CD4-positive, alpha-beta T cell treated with Interleukin-15 for 4 hours (primary cell): ENCODE data around the gene WT1.

ENCODE experiments used
- DNase-seq: peaks from one replicate; pipeline ENCODE4 v3.0.0-alpha.2; 2020; ENCODE audit warnings: low spot score

The WT1 gene

GRCh38 chr11:32438346-32438865, 3.1 kb upstream of the WT1 start:
- no peak for DNase-seq

- no peak for DNase-seq
Observed at GRCh38 chr11:32437495-32438345, 2.4 kb upstream of the WT1 start.

DNA sequence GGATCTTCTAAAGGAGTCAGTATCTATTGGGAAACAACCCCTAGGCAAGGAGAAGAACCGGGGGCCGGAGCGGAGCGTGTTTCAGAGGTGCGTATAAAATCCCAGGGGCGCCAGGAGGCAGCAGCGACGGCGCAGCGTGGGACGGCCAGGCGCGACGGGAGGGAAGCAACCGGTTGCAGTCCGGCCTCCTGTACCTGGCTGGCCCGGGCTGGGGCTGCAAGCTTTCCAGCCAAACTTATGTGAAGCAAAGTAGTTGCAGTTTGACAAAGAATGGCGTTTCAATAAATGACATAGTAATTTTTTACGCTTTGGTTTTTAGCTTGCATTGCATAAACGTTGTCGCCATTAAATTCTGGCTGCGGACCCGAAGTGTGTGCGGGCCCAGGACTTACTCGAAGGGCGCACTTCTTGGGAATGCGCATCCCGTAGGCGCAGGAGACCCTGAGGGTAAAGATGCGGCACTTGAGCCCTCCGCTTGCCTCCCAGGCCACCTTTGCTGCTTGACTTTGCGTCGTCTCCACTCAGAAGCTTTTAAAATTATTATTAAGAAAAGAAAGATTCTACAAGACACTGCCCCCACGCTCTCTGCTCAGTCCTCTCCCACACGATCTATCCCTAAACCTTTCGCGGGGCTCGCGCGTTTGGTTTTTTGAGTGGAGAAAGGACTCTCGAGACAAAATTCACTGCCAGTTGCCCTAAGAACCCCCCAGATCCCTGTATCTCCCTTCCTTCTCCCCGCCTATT, 1.6 kb upstream of the WT1 start:
- DNase-seq, result no peak

DNA sequence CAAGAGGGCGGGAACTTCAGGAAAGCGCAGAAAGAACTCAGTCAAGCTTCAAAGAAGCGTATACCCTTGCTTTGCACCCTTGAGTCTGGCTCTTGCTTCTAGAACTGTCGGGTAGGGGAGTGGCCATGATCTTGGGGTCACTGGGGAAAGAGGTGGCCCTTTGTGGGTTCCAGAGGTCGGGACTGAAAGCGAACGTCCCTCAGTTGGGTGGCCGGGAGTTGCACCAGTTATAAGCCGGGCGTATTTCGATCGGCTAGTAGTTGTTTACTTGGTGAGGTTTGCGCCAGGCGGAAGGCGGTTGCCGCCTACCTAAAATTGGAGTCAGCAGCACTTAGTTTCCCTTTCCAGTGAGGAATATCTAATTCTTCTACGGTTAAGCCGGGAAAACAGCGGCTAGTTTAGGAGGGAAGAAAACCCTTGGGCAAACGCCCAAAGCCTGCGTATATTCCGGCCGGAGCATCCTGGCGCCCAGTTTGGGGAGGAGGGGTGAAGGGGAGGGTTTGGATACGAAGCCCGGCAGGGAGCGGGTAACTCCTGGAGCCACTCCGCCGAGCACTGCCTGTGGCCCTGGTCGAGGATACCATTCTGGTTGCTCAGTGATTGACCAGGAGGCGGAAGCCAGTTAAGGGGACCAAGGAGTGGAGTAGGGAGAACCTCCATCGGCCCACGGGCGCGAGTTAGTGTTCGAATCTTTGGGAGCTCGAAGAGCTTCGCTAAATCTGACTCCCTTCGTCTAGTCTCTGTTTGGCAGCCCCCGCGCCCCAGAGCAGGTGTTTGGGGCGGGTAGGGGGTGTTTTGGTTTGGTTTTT, 807 bp upstream of the WT1 start:
- no peak for DNase-seq

- DNase-seq, result no peak
Observed at GRCh38 chr11:32435152-32435480, 223 bp downstream of the WT1 start.

- no peak for DNase-seq
Observed at GRCh38 chr11:32434356-32435151, 785 bp downstream of the WT1 start.

DNA sequence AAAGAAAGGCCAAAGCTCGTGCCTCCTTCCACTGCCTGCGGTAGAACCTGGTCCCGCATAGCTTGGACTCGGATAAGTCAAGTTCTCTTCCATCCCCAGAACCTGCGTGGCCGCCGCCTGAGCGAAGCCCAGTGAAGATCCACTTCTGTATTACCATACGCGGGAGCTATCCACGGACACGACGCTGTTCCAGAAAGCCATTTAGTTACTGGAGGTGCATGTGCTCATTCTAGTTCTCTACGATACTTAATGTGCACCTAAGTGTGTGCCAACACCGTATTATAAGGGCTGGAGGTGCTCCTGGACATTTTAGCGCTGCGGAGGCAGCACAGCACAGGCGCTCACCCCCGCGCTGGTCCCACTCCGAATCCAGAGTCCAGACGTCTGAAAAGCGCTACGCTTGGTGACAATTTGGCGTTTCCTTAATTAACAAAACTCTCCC, 1.4 kb downstream of the WT1 start:
- DNase-seq, result no peak

GRCh38 chr11:32433101-32433913, 2.0 kb downstream of the WT1 start:
- DNase-seq, result no peak

- no peak for DNase-seq
Observed at GRCh38 chr11:32432565-32432964, 2.8 kb downstream of the WT1 start.

- DNase-seq, result no peak
Observed at GRCh38 chr11:32430568-32431381, 4.6 kb downstream of the WT1 start.

DNA sequence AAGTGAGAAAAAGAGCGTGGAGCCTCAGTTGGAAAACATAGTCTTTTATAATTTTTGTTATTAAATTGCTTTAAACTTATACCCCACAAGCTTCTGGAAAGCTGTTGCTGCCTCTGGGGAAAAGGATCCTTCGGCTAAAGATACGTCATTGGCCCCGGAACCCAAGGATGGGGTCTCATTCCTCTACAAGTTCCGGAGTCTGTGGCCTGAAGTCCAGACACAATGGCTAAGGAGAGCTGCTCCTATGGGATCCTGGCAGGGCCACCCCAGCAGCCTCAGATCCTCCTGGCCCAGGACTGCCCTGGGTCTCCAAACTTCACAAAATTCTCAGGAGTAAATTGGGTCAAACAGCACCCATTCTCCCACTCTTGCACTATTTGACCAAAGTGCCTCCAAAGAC, 5.9 kb downstream of the WT1 start:
- no peak for DNase-seq

GRCh38 chr11:32428665-32429303, 6.6 kb downstream of the WT1 start:
- no peak for DNase-seq

DNA sequence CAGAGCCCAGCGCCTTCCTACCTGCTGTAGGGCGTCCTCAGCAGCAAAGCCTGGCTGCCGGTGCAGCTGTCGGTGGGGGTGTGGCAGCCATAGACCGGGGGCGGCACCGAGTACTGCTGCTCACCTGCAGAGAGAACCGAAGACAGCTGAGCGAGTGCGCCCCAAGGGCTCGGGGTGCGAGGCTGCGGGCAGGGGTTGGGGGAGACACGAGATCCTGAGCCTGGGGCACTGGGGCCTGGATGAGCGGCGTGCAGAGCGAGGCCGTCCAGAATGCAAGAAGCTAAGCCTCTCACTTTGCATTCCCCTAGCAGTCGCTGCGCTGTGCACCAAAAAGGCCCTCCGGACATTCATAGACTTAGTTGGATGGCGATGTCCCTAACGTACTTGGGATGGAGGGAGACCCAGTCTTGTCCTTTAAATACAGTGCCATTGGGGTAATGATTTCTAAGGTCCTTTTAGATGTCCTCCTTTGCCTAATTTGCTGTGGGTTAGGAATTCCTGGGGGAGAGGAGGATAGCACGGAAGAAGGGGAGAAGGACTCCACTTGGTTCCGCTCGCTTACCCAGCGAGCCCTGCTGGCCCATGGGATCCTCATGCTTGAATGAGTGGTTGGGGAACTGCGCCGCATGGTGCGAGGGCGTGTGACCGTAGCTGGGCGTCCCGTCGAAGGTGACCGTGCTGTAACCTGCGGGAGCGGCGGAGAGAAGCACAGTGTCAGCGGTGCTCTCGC, 7.2 kb downstream of the WT1 start:
- no peak for DNase-seq

- DNase-seq, result no peak
Observed at GRCh38 chr11:32427616-32427934, 7.8 kb downstream of the WT1 start.

DNA sequence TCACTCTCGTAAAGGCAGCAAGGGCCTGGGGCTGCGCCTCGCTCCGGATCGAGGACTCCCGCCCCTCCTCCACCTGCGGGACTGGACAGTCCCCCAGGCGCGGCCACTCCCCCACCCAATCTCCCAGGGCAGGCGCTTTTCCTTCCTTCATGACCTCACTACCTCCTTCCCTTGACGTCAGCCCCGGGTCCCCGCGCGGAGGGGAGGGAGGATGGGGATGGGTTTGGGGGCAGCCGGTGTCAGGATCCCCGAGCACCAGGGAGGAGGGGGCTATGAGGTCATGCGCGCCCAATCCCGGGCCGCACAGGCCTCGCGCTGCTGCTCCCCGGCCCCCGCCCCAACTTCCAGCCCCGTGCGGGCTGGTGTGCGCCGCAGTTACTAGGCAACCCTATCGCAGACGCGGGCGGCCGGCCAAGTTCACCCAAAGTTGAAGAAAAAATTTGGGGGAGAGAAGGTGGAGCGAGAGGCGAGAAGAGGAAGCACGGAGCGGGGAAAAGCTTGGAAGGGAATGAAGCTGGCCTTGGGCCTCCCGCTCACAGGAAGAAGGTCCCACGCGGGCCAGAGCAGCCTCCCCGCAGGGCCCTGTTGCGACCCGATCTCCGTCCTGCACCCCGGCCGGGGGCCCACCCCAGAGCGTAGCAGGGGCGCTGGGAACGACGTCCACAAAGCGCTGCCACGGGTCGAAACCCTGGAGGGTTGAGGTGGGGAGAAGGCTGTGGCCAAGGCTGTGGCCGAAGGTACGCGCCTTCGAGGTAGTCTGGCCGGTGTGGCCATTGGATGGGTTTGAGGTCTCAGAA, 8.3 kb downstream of the WT1 start:
- DNase-seq, result no peak

DNA sequence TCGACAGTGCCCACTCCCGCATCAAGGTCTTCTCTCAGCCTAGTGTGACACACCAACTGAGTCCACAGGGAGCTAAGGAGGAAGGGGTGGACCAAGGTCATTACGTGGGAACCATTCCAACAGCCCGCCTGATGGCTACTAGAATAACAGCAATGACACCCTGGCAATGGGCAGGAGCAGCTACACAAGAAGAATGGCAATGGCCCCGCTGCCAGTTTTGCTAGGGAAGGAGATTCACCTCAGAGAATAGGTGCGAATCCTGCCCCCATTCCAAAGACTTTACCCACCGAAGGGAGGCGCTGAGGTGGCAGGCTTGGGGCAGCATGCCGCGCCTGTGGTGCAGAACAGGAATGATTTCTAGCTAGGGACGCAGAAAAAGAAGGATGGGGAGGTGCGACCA, 9.1 kb downstream of the WT1 start:
- DNase-seq, result no peak

DNA sequence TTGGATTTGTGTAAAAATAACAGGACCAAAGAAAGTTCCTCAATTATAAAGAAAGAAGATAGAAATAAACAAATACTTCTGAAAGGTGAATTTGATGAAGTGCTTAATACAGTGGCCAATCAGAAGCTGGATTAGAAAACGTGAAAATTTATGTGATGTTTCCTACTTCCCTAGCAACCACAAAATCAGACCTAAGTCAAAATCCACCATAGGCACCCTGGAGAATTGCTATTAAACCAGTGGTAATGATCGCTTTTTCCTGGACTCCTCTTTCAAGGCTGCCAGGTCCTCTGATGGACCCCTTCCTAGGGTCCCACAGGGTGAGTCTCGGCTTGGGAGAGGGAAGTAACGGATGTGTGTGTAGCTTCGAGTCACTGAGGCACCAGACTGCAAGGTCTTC, 9.6 kb downstream of the WT1 start:
- DNase-seq, result no peak

DNA sequence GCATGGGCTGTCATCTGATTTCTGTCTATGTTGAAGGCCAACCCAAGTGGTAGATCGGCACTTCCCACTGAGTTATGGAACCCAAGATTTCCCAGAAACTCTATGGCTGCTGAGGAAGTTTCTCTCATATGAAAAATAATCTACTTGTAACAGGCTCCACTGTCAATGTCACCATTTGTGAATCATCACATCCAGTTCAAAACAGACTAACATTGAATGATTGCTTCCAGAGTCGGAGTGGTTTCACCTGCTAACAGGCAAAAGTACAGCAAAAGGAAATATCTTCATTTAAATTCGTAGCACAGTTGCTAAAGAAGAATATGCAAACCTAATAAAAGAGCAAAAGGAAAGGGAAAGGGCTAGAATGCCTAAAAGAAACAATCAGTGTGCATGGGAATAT, 12.8 kb downstream of the WT1 start:
- no peak for DNase-seq
